Activated CD8-positive, alpha-beta T cell treated with anti-CD3 and anti-CD28 coated beads for 36 hours (primary cell): Measurements from ENCODE around the gene FPR3. TPM values are rescaled to one million over a fixed set of nuclear protein-coding genes. Genes with fewer than 3 reads are reported as not detected.

Experiments used
- ATAC-seq: fragments of 200-7000 bp; cut with Tn5 transposase; one replicate; pipeline ENCODE4 v1.10.0; 2021; ENCODE audit warnings: mild to moderate bottlenecking, moderate library complexity
- CTCF ChIA-PET: fragments of 350-600 bp; sonication (Branson Sonifier 250); formaldehyde crosslinking; loops from one replicate; lab custom pipeline; 2021; ENCODE audit warnings: antibody characterized with exemption; lab: Charles Lee
- POLR2A ChIA-PET: fragments of 350-600 bp; sonication (Branson Sonifier 250); formaldehyde crosslinking; loops from one replicate; lab custom pipeline; 2021; ENCODE audit warnings: antibody characterized with exemption; lab: Charles Lee
- DNase-seq: peaks from one replicate; pipeline ENCODE4 v3.0.0-alpha.2; 2020
- H3K27ac Mint-ChIP-seq: one replicate; pipeline ENCODE4 v1.8.0; 2021; ENCODE audit warnings: mild to moderate bottlenecking, mixed read lengths
- H3K27me3 Mint-ChIP-seq: one replicate; pipeline ENCODE4 v1.8.0; 2021; ENCODE audit warnings: mixed read lengths
- H3K36me3 Mint-ChIP-seq: one replicate; pipeline ENCODE4 v1.8.0; 2021; ENCODE audit warnings: low read depth, mixed read lengths
- H3K4me1 Mint-ChIP-seq: one replicate; pipeline ENCODE4 v1.8.0; 2021; ENCODE audit warnings: low read depth, mixed read lengths
- H3K4me3 Mint-ChIP-seq: one replicate; pipeline ENCODE4 v1.8.0; 2021; ENCODE audit warnings: mild to moderate bottlenecking, moderate library complexity, mixed read lengths
- H3K9me3 Mint-ChIP-seq: one replicate; pipeline ENCODE4 v1.8.0; 2021; ENCODE audit warnings: mixed read lengths
- intact Hi-C: fragments of 100-400 bp; cut with micrococcal nuclease; formaldehyde crosslinking; loops from one replicate; pipeline ENCODE4 v1.10.0; 2022
- total RNA-seq, 2 experiments: library from RNA; stranded (reverse); gene quantifications; one replicate each; pipeline ENCODE4 v1.2.3, GENCODE V29; 2021
- TF ChIP-seq, protein P1 (sequence below): fragments of 200-600 bp; IDR thresholded peaks from one replicate; pipeline ENCODE4 v1.8.0; 2022; ENCODE audit warnings: antibody characterized with exemption, mild to moderate bottlenecking

The FPR3 gene
- total RNA-seq, 2 experiments from 2014 or later = not detected

DNA sequence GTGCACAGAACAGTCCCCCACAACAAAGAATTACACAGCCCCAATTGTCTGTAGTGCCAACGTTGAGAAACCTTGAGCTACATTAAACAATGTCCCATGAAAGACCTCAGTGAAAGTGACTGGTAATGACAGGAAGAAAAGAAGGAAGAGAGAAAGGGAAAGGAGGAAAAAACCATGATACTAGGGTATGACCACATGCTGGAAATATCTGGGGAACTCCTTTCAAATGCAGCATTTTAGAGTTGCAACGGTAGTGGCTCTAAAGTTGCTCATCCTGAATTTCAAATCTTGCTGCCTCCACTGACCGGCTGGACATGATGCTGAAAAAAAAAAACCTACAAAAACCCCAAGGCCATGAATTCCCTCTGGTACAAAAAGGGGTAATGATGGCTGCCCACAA is 26.5 kb downstream of the FPR3 start:
- Mint-ChIP-seq H3K36me3 (no peaks in the 10 kb centered on the region), H3K9me3 (peaks cover 23% of the 10 kb centered on the region), H3K4me3 (no peak overlapping the region), H3K27me3 (no peaks in the 10 kb centered on the region), H3K27ac (no peak overlapping the region), H3K4me1 (no peaks in the 10 kb centered on the region)
- no peak for ATAC-seq
- intact Hi-C loops = no loop called here
- TF ChIP-seq, protein P1, sequence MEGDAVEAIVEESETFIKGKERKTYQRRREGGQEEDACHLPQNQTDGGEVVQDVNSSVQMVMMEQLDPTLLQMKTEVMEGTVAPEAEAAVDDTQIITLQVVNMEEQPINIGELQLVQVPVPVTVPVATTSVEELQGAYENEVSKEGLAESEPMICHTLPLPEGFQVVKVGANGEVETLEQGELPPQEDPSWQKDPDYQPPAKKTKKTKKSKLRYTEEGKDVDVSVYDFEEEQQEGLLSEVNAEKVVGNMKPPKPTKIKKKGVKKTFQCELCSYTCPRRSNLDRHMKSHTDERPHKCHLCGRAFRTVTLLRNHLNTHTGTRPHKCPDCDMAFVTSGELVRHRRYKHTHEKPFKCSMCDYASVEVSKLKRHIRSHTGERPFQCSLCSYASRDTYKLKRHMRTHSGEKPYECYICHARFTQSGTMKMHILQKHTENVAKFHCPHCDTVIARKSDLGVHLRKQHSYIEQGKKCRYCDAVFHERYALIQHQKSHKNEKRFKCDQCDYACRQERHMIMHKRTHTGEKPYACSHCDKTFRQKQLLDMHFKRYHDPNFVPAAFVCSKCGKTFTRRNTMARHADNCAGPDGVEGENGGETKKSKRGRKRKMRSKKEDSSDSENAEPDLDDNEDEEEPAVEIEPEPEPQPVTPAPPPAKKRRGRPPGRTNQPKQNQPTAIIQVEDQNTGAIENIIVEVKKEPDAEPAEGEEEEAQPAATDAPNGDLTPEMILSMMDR = no peak
- DNase-seq = no peak
- POLR2A ChIA-PET = no interaction called here
- CTCF ChIA-PET = no interaction called here

DNA sequence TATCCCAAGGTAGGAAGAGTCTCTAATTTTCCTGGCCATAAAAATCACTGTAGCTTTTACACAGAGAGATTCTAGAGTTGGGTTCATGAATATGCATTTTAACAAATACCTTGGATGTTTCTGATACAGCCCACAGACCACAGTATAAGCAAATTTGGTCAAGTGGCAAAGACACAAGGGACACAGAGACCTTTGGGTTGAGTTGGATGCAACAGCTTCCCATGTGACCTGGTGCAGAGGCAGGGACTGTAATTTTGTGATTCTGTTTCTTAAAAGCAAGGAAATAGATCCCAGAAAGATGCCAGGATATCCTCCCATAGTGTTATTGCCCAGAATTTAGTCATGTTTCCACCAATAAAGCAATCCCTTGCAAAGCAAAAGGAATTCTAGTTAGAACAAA is 27.0 kb downstream of the FPR3 start:
- H3K4me3 Mint-ChIP-seq = no peak overlapping the region
- ChIA-PET POLR2A (no interaction called here), CTCF (no interaction called here)
- H3K27me3 Mint-ChIP-seq = no peaks in the 10 kb centered on the region
- peaks cover 27% of the 10 kb centered on the region for H3K9me3 Mint-ChIP-seq
- no peaks in the 10 kb centered on the region for H3K36me3 Mint-ChIP-seq
- DNase-seq (no peak), ATAC-seq (no peak)
- H3K27ac Mint-ChIP-seq = no peak overlapping the region
- TF ChIP-seq, protein P1 = no peak
- H3K4me1 Mint-ChIP-seq = no peaks in the 10 kb centered on the region
- intact Hi-C loops = no loop called here

DNA sequence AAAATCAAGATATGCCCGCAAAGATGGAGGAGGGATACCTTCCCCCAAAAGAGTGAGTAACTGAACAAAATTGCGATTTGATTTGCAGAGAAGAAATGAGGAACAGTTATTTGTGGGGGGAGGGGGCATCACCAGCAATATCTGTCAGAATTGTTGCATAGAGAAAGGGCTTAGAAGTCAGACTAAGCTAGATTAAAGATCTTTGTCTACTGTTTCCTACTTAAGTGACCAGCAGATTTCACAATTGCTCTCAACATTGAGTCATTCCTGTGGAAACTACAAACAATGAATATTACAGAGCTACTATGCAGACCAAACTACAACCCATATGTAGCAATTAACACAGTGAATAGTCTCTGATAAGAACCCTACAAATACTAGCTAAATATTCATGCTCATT is 27.4 kb downstream of the FPR3 start:
- intact Hi-C loops = no loop called here
- Mint-ChIP-seq H3K4me1 (no peaks in the 10 kb centered on the region), H3K27ac (no peak overlapping the region), H3K36me3 (no peaks in the 10 kb centered on the region), H3K9me3 (peaks cover 31% of the 10 kb centered on the region), H3K4me3 (no peak overlapping the region), H3K27me3 (no peaks in the 10 kb centered on the region)
- ChIA-PET POLR2A (no interaction called here), CTCF (no interaction called here)
- TF ChIP-seq, protein P1 = no peak
- no peak for DNase-seq
- ATAC-seq = no peak

DNA sequence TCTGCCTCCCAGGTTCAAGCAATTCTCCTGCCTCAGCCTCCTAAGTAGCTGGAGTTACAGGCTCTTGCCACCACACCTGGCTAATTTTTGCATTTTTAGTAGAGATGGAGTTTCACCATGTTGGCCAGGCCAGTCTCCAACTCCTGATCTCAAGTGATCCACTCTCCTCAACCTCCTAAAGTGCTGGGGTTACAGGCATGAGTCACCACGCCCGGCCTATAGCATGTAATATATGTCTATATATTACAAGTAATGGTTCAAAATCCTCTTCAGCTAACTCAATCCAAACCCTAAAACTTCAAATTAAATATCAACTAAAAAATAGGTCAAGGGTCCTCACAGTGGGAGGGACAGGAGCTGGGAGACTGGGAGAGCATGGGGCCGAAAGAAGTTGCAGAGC is 28.0 kb downstream of the FPR3 start:
- intact Hi-C loops = no loop called here
- ChIA-PET CTCF (no interaction called here), POLR2A (no interaction called here)
- no peak for DNase-seq
- no peaks in the 10 kb centered on the region for H3K27me3 Mint-ChIP-seq
- H3K27ac Mint-ChIP-seq = no peak overlapping the region
- no peak for ATAC-seq
- H3K4me1 Mint-ChIP-seq = no peaks in the 10 kb centered on the region
- TF ChIP-seq, protein P1 = no peak
- no peak overlapping the region for H3K4me3 Mint-ChIP-seq
- peaks cover 35% of the 10 kb centered on the region for H3K9me3 Mint-ChIP-seq
- no peaks in the 10 kb centered on the region for H3K36me3 Mint-ChIP-seq

DNA sequence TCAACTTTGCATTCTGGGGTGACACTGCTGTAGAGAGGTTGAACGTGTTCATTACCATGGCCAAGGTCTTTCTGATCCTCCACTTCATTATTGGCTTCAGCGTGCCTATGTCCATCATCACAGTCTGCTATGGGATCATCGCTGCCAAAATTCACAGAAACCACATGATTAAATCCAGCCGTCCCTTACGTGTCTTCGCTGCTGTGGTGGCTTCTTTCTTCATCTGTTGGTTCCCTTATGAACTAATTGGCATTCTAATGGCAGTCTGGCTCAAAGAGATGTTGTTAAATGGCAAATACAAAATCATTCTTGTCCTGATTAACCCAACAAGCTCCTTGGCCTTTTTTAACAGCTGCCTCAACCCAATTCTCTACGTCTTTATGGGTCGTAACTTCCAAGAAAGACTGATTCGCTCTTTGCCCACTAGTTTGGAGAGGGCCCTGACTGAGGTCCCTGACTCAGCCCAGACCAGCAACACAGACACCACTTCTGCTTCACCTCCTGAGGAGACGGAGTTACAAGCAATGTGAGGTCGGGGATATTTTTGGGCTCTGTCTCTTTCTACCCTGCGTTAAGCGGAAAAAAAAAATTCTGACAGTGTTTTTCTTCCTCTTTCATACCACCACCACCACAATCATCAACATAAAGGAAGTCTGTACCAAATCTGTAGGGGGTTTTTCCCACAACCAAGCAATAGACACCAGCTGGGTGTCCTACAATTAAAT is 29.5 kb downstream of the FPR3 start:
- no peak for DNase-seq
- CTCF ChIA-PET = no interaction called here
- POLR2A ChIA-PET = no interaction called here
- Mint-ChIP-seq H3K27me3 (no peaks in the 10 kb centered on the region), H3K4me3 (no peak overlapping the region), H3K36me3 (no peaks in the 10 kb centered on the region), H3K9me3 (peaks cover 41% of the 10 kb centered on the region), H3K4me1 (no peaks in the 10 kb centered on the region), H3K27ac (no peak overlapping the region)
- no peak for ATAC-seq
- intact Hi-C loops = no loop called here
- TF ChIP-seq, protein P1 = no peak
